K562 (cell line): ENCODE results near the gene SLPI. TPM values are rescaled to one million over a fixed set of nuclear protein-coding genes. Genes with fewer than 3 reads are reported as not detected.

Experiments
- ATAC-seq: fragments of 200-7000 bp; cut with Tn5 transposase; 3 replicates; pipeline ENCODE4 v1.9.1; 2020; ENCODE audit warnings: moderate library complexity
- BruUV-seq: library from RNA; stranded (reverse); fragments of 400-500 nt; replicated peaks from 2 replicates; lab custom pipeline; 2021; lab: Mats Ljungman, UMichigan
- CTCF ChIA-PET: fragments of 300-600 bp; formaldehyde crosslinking; extraction: SDS; loops from one replicate; lab custom pipeline; 2021; ENCODE audit warnings: low intra/inter-chr PET ratio; lab: Yijun Ruan, JAX
- POLR2A ChIA-PET: fragments of 300-600, 350-650 bp; sonication (Branson Sonifier 250); formaldehyde crosslinking; extraction: SDS; loops from one replicate; lab custom pipeline; 2021; ENCODE audit warnings: antibody characterized with exemption, inconsistent platforms; lab: Yijun Ruan, JAX
- DNase-seq, 4 experiments: peaks; one replicate each; pipeline versions ENCODE4 v3.0.0 to v3.0.0-alpha.2; 2011 to 2018; ENCODE audit warnings: low spot score in 3 of 4, mixed read lengths in 3 of 4; ENCODE audit errors: extremely low read depth in 1 of 4
- FAIRE-seq: peaks from 2 replicates; lab custom pipeline; 2011; peaks lifted over from hg19 to GRCh38; lab: Jason Lieb, UNC
- H2AFZ ChIP-seq: 2 replicates; pipeline ENCODE4 v1.6.0; 2011; ENCODE audit warnings: low read depth, low read length, control low read depth, inconsistent platforms
- H3K27ac ChIP-seq: fragments of 200-600 bp; 3 replicates; pipeline ENCODE4 v1.8.0; 2011; ENCODE audit warnings: low read depth, mild to moderate bottlenecking, control low read depth, inconsistent platforms, low read length, moderate library complexity, mixed read lengths; ENCODE audit errors: extremely low read depth
- H3K27me3 ChIP-seq, 2 experiments: fragments of 300-600 bp in 1 of 2; 2 replicates in 1 of 2; 3 replicates in 1 of 2; pipeline versions ENCODE4 v1.6.0 to v1.8.0; 2011; ENCODE audit warnings: inconsistent platforms in 2 of 2, low read length in 2 of 2, mild to moderate bottlenecking in 1 of 2, mixed read lengths in 1 of 2, moderate library complexity in 1 of 2; ENCODE audit not compliant: control insufficient read depth in 2 of 2, insufficient read depth in 2 of 2
- H3K36me3 ChIP-seq: fragments of 300-600 bp; 3 replicates; pipeline ENCODE4 v1.8.0; 2011; ENCODE audit warnings: mild to moderate bottlenecking, low read length, inconsistent platforms; ENCODE audit not compliant: control insufficient read depth, insufficient read depth
- H3K4me1 ChIP-seq, 2 experiments: fragments of 200-600 bp in 1 of 2; replicated peaks in 1 of 2; 2 replicates in 1 of 2; 3 replicates in 1 of 2; pipeline versions ENCODE4 v1.5.1 to v1.8.0; 2011; ENCODE audit warnings: inconsistent platforms in 2 of 2, low read length in 2 of 2, mild to moderate bottlenecking in 1 of 2, mixed read lengths in 1 of 2, moderate library complexity in 1 of 2; ENCODE audit not compliant: control insufficient read depth in 2 of 2, insufficient read depth in 2 of 2
- H3K4me2 ChIP-seq: 2 replicates; pipeline ENCODE4 v1.6.1; 2011; ENCODE audit warnings: low read length, control low read depth, inconsistent platforms, mixed read lengths; ENCODE audit not compliant: insufficient read depth
- H3K4me3 ChIP-seq: fragments of 200-600 bp; sonication (generic), shearing (Covaris generic); 2 replicates; pipeline ENCODE4 v1.5.1; 2016; ENCODE audit warnings: control low read depth, inconsistent platforms
- H3K79me2 ChIP-seq: fragments of 200-600 bp; 3 replicates; pipeline ENCODE4 v1.8.0; 2011; ENCODE audit warnings: low read length, inconsistent platforms; ENCODE audit not compliant: control insufficient read depth, insufficient read depth
- H3K9ac ChIP-seq, 2 experiments: 2 replicates each; pipeline versions ENCODE4 v1.6.0 to v1.6.1; 2011; ENCODE audit warnings: low read depth in 2 of 2, low read length in 2 of 2, control low read depth in 1 of 2, inconsistent platforms in 1 of 2, mild to moderate bottlenecking in 1 of 2, mixed read lengths in 1 of 2; ENCODE audit not compliant: insufficient read depth in 1 of 2
- H3K9me1 ChIP-seq: one replicate; pipeline ENCODE4 v1.6.0; 2011; ENCODE audit warnings: inconsistent platforms, mild to moderate bottlenecking, low read length, moderate library complexity; ENCODE audit not compliant: control insufficient read depth, insufficient read depth
- H3K9me3 ChIP-seq: replicated peaks from 2 replicates; pipeline ENCODE4 v1.5.1; 2011; ENCODE audit warnings: low read depth, low read length, inconsistent platforms; ENCODE audit not compliant: control insufficient read depth, insufficient read depth
- H4K20me1 ChIP-seq: replicated peaks from 2 replicates; pipeline ENCODE4 v1.6.1; 2011; ENCODE audit warnings: low read length, inconsistent platforms, mixed read lengths; ENCODE audit not compliant: control insufficient read depth, insufficient read depth
- CBX2 ChIP-seq: fragments of 200-600 bp; sonication (generic); IDR thresholded peaks from one replicate; pipeline ENCODE4 v1.6.1; 2012; ENCODE audit warnings: mild to moderate bottlenecking, low read length, inconsistent platforms; ENCODE audit not compliant: insufficient read depth, poor library complexity, severe bottlenecking
- CCNT2 ChIP-seq: IDR thresholded peaks from 2 replicates; pipeline ENCODE4 v1.6.1; 2011; ENCODE audit warnings: borderline replicate concordance, low read depth, mild to moderate bottlenecking, moderate library complexity, mixed read lengths, low read length; ENCODE audit not compliant: insufficient read length; ENCODE audit errors: extremely low read depth
- HSF4 ChIP-seq: fragments of 250-450 bp; sonication (Bioruptor Pico); IDR thresholded peaks from 2 replicates; pipeline ENCODE4 v2.1.2; 2022; ENCODE audit warnings: mild to moderate bottlenecking, moderate library complexity, borderline replicate concordance
- KAT7 ChIP-seq: sonication (generic); formaldehyde crosslinking; IDR thresholded peaks from 2 replicates; pipeline ENCODE4 v1.8.0; 2022; ENCODE audit warnings: missing genetic modification reagents, mild to moderate bottlenecking, borderline replicate concordance
- MCM7 ChIP-seq, 2 experiments: fragments of 450-650 bp; IDR thresholded peaks; 2 replicates each; pipeline ENCODE4 v1.6.1; 2016 to 2018
- NCOA4 ChIP-seq: fragments of 450-650 bp; IDR thresholded peaks from 2 replicates; pipeline ENCODE4 v1.6.1; 2018; ENCODE audit warnings: mild to moderate bottlenecking; ENCODE audit not compliant: partially characterized antibody
- NR3C1 ChIP-seq: sonication (generic); formaldehyde crosslinking; IDR thresholded peaks from 2 replicates; pipeline ENCODE4 v1.8.1; 2022; ENCODE audit warnings: missing genetic modification reagents
- NRF1 ChIP-seq, 2 experiments: fragments of 450-650 bp; IDR thresholded peaks in 1 of 2; conservative IDR thresholded peaks in 1 of 2; 2 replicates each; pipeline ENCODE4 v1.6.1; 2014; ENCODE audit warnings: mild to moderate bottlenecking in 2 of 2
- PRPF4 ChIP-seq: fragments of 200-400 bp; formaldehyde crosslinking; IDR thresholded peaks from one replicate; pipeline ENCODE4 v1.6.1; 2017; ENCODE audit warnings: low read length, low read depth, mild to moderate bottlenecking; ENCODE audit not compliant: insufficient read depth, poor library complexity, severe bottlenecking
- RBM34 ChIP-seq: fragments of 200-400 bp; formaldehyde crosslinking; IDR thresholded peaks from 2 replicates; pipeline ENCODE4 v1.6.1; 2018; ENCODE audit warnings: low read length, borderline replicate concordance; ENCODE audit not compliant: insufficient read depth
- STAT5B ChIP-seq: fragments of 250-450 bp; sonication (Bioruptor Pico); IDR thresholded peaks from 2 replicates; pipeline ENCODE4 v1.8.0; 2021; ENCODE audit warnings: mild to moderate bottlenecking, inconsistent platforms
- TAF1 ChIP-seq: IDR thresholded peaks from 2 replicates; pipeline ENCODE4 v1.6.1; 2011; ENCODE audit warnings: mild to moderate bottlenecking, low read length, moderate library complexity; ENCODE audit not compliant: insufficient read depth, control insufficient read depth, severe bottlenecking; ENCODE audit errors: extremely low read depth
- ZBTB17 ChIP-seq: fragments of 450-650 bp; formaldehyde crosslinking; IDR thresholded peaks from 2 replicates; pipeline ENCODE4 v1.4.0; 2020; ENCODE audit warnings: mild to moderate bottlenecking
- ZNF174 ChIP-seq: fragments of 250-450 bp; sonication (Bioruptor Pico); IDR thresholded peaks from 2 replicates; pipeline ENCODE4 v1.4.0; 2020; ENCODE audit warnings: mild to moderate bottlenecking
- ZNF239 ChIP-seq: fragments of 250-450 bp; sonication (Bioruptor Pico); IDR thresholded peaks from 2 replicates; pipeline ENCODE4 v1.4.0; 2020; ENCODE audit warnings: mild to moderate bottlenecking
- ZNF282 ChIP-seq: sonication (generic); formaldehyde crosslinking; IDR thresholded peaks from 2 replicates; pipeline ENCODE4 v1.8.1; 2023; ENCODE audit warnings: missing genetic modification reagents
- ZNF354B ChIP-seq: fragments of 250-450 bp; sonication (Bioruptor Pico); IDR thresholded peaks from 2 replicates; pipeline ENCODE4 v1.4.0; 2020
- ZNF384 ChIP-seq: IDR thresholded peaks from 2 replicates; pipeline ENCODE4 v1.6.1; 2012; ENCODE audit warnings: low read depth, low read length, improper control_type of control experiment
- ZNF436 ChIP-seq: fragments of 250-450, 450-650 bp; sonication (Bioruptor Pico); formaldehyde crosslinking; IDR thresholded peaks from 2 replicates; pipeline ENCODE4 v1.7.0; 2020; ENCODE audit warnings: mild to moderate bottlenecking
- WGBS: fragments of 100-300 bp; shearing (Covaris generic); methylation state at CpG from one replicate; pipeline ENCODE4 v1.1.6; 2016; ENCODE audit warnings: low coverage, mixed read lengths; ENCODE audit not compliant: insufficient coverage; ENCODE audit errors: missing lambda C conversion rate; 5-methylcytosine and 5-hydroxymethylcytosine counted together
- in situ Hi-C: fragments of 300-500 bp; cut with MboI; formaldehyde crosslinking; loops from 4 replicates; pipeline ENCODE4 v1.15.0; 2018; ENCODE audit warnings: inconsistent platforms, mixed read lengths
- intact Hi-C: fragments of 100-400 bp; cut with micrococcal nuclease; formaldehyde crosslinking; loops from 2 replicates; pipeline ENCODE4 v1.14.2; 2022
- polyA plus RNA-seq, 8 experiments: library from polyadenylated mRNA; depleted of rRNA in 4 of 8; stranded (reverse) in 5 of 8; unstranded in 3 of 8; fragments of >200 nt; fragmentation: Nextera tagmentation in 2 of 8; fragmentation: Illumina TruSeq in 1 of 8; extraction: Ambion mirVana in 2 of 8; extraction: Trizol in 1 of 8; gene quantifications; 2 replicates each; pipeline versions ENCODE4 v1.2.1 to v1.2.3, GENCODE V29; 2011 to 2014; ENCODE audit warnings: inconsistent platforms in 1 of 8, missing spikeins in 1 of 8
- total RNA-seq, 7 experiments: library from RNA; depleted of rRNA in 6 of 7; stranded (reverse); fragments of >200 nt in 6 of 7; fragmentation: Illumina TruSeq in 2 of 7; extraction: Trizol in 2 of 7; gene quantifications; 2 replicates each; pipeline versions ENCODE4 v1.2.1 to v1.2.3, GENCODE V29; 2011 to 2021; ENCODE audit warnings: low replicate concordance in 1 of 7
- TF ChIP-seq, protein P1 (sequence below): sonication (generic); formaldehyde crosslinking; IDR thresholded peaks from 2 replicates; pipeline ENCODE4 v1.8.0; 2022; ENCODE audit warnings: mild to moderate bottlenecking, missing genetic modification reagents

SLPI gene
- total and polyA plus RNA-seq, 9 of the 15 experiments (the other 6 are each of a cell fraction or from before 2014, with no cell fraction given) = 0.78 TPM; not detected in 8

DNA sequence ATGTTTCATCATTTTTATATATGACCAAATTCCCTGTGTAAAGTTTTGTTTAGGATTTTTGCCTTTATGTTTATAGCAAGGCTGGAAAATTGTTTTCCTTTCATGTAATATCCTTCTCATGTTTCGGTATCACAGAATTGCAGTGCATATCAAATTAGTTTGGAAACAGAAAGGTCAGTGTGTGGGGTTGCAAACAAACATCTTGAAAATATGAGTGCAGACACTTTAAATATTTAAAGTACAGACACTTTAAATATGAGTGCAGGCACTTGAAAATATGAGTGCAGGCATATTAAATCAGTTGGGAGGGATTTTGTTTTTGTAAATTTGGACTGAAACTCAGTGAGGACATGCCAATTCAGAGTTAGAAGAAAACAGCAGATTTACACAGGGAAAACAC lies 6.5 kb downstream of the SLPI start:
- H3K4me3 ChIP-seq = no peak overlapping the region
- 0% methylated on average over 1 of the region's 1 CpG for WGBS
- BruUV-seq = no TSS peak
- intact Hi-C loops = no loop called here
- H3K79me2 ChIP-seq = no peaks in the 10 kb centered on the region
- H3K9ac ChIP-seq = no peak overlapping the region
- H3K4me1 ChIP-seq = no peaks in the 10 kb centered on the region
- no peak overlapping the region for H3K4me2 ChIP-seq
- H4K20me1 ChIP-seq = no peaks in the 10 kb centered on the region
- in situ Hi-C loops = no loop called here
- CTCF ChIA-PET = no interaction called here
- TF ChIP-seq, protein P1, sequence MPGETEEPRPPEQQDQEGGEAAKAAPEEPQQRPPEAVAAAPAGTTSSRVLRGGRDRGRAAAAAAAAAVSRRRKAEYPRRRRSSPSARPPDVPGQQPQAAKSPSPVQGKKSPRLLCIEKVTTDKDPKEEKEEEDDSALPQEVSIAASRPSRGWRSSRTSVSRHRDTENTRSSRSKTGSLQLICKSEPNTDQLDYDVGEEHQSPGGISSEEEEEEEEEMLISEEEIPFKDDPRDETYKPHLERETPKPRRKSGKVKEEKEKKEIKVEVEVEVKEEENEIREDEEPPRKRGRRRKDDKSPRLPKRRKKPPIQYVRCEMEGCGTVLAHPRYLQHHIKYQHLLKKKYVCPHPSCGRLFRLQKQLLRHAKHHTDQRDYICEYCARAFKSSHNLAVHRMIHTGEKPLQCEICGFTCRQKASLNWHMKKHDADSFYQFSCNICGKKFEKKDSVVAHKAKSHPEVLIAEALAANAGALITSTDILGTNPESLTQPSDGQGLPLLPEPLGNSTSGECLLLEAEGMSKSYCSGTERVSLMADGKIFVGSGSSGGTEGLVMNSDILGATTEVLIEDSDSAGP = no peak
- no peak for TF ChIP-seq ZNF354B
- TF ChIP-seq NCOA4 = no peak
- no peak for TF ChIP-seq CBX2
- TF ChIP-seq ZBTB17 (CRISPR knock-in tag) = no peak
- no peak for TF ChIP-seq HSF4 (CRISPR knock-in tag)
- TF ChIP-seq ZNF239 = no peak
- TF ChIP-seq TAF1 = no peak
- no peak for TF ChIP-seq ZNF282 (CRISPR knock-in tag)
- TF ChIP-seq MCM7 (IDR thresholded peaks at IDR 0.05) = no peak
- TF ChIP-seq KAT7 (CRISPR knock-in tag) = no peak
- TF ChIP-seq NR3C1 (CRISPR knock-in tag) = no peak
- no peak for TF ChIP-seq STAT5B (CRISPR knock-in tag)
- TF ChIP-seq ZNF436 (CRISPR knock-in tag) = no peak
- no peak for TF ChIP-seq ZNF384
- no peak for TF ChIP-seq CCNT2
- no peak for TF ChIP-seq RBM34
- TF ChIP-seq ZNF174 = no peak
- TF ChIP-seq NRF1 (conservative IDR thresholded peaks at IDR 0.05 in 1 of 2, IDR thresholded peaks at IDR 0.05 in 1 of 2) = no peak
- no peak for TF ChIP-seq PRPF4
- POLR2A ChIA-PET = no interaction called here
- no peaks in the 10 kb centered on the region for H3K9me3 ChIP-seq
- H2AFZ ChIP-seq = no peak overlapping the region
- DNase-seq (no peak), ATAC-seq (no peak), FAIRE-seq (no peak)
- no peak overlapping the region for H3K27ac ChIP-seq
- no peaks in the 10 kb centered on the region for H3K36me3 ChIP-seq
- no peaks in the 10 kb centered on the region for H3K9me1 ChIP-seq
- H3K27me3 ChIP-seq = peaks cover 3 to 4% of the 10 kb centered on the region in 2 experiments; a peak in 3 of 5 replicates
